Measurements from ENCODE around the gene CEP112. TPM values are rescaled to one million over a fixed set of nuclear protein-coding genes. Genes with fewer than 3 reads are reported as not detected.

Gene CEP112
- total RNA-seq, 1 experiment from 2014 or later, result 5.4 TPM

DNA sequence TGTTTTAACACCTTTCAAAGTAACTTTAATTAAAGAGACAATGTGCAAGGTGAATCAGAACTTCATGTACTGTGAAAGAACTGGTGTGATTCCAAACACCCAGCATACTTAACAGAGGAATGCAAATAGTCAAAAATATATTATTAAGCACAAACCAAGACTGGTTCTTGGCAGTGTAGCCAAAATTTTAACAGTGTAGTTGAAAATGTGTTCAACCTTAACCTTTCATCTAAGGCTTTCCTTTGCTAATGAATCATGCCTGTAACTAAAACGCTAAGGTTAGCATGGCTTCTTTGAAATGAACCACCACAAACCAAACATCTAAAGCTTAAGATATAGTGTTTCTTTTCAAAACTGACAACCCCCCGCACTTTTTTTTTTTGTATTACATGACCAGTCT lies 484.2 kb downstream of the CEP112 start:
- H3K4me1 Mint-ChIP-seq (ENCODE audit: low read depth, unreplicated experiment), result no peaks in the 10 kb centered on the region
- no peaks in the 10 kb centered on the region for H3K9me3 Mint-ChIP-seq (ENCODE audit: low read depth, unreplicated experiment)
- no peak overlapping the region for H3K4me3 Mint-ChIP-seq (ENCODE audit: low read depth, unreplicated experiment)
- CTCF ChIA-PET, result no interaction called here
- no peak overlapping the region for H3K27ac Mint-ChIP-seq (ENCODE audit: unreplicated experiment)
- no TSS peak for BruUV-seq (replicated peaks)
- TF ChIP-seq, protein P1, sequence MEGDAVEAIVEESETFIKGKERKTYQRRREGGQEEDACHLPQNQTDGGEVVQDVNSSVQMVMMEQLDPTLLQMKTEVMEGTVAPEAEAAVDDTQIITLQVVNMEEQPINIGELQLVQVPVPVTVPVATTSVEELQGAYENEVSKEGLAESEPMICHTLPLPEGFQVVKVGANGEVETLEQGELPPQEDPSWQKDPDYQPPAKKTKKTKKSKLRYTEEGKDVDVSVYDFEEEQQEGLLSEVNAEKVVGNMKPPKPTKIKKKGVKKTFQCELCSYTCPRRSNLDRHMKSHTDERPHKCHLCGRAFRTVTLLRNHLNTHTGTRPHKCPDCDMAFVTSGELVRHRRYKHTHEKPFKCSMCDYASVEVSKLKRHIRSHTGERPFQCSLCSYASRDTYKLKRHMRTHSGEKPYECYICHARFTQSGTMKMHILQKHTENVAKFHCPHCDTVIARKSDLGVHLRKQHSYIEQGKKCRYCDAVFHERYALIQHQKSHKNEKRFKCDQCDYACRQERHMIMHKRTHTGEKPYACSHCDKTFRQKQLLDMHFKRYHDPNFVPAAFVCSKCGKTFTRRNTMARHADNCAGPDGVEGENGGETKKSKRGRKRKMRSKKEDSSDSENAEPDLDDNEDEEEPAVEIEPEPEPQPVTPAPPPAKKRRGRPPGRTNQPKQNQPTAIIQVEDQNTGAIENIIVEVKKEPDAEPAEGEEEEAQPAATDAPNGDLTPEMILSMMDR (IDR thresholded peaks at IDR 0.05; ENCODE audit: unreplicated experiment), result no peak
- H3K36me3 Mint-ChIP-seq (ENCODE audit: insufficient read depth, unreplicated experiment), result no peaks in the 10 kb centered on the region
- intact Hi-C loops (cut with micrococcal nuclease; ENCODE audit: unreplicated experiment), result no loop called here
- H3K27me3 Mint-ChIP-seq (ENCODE audit: unreplicated experiment), result peaks cover 32% of the 10 kb centered on the region
- DNase-seq, result no peak

DNA sequence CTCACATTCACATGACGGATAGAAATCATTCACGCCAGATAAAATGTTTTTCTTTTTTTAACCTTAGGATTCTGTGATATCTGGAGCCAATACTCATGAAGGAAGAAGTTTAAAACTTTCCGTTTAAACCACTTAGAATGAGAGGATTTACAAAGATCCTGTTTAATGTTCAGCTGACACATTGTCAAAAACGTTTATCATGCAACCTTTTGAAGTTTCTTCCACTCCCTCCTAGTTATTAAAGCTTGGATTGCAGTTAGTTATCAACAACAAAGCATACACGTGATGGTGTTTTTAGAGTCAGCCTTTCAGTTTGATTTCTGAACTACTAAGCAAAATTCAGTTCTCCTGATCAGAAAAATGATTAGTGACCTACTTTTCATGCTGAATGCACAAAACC lies 487.2 kb downstream of the CEP112 start:
- DNase-seq, result no peak
- Mint-ChIP-seq H3K36me3 (ENCODE audit: insufficient read depth, unreplicated experiment) (no peaks in the 10 kb centered on the region), H3K9me3 (ENCODE audit: low read depth, unreplicated experiment) (peaks cover 5% of the 10 kb centered on the region), H3K4me3 (ENCODE audit: low read depth, unreplicated experiment) (no peak overlapping the region), H3K27me3 (ENCODE audit: unreplicated experiment) (peaks cover 58% of the 10 kb centered on the region), H3K4me1 (ENCODE audit: low read depth, unreplicated experiment) (no peaks in the 10 kb centered on the region), H3K27ac (ENCODE audit: unreplicated experiment) (no peak overlapping the region)
- BruUV-seq (replicated peaks), result no TSS peak
- TF ChIP-seq, protein P1 (IDR thresholded peaks at IDR 0.05; ENCODE audit: unreplicated experiment), result no peak
- intact Hi-C loops (cut with micrococcal nuclease; ENCODE audit: unreplicated experiment), result no loop called here
- CTCF ChIA-PET, result no interaction called here

- no peak for DNase-seq
- BruUV-seq (replicated peaks), result no TSS peak
- no peaks in the 10 kb centered on the region for H3K36me3 Mint-ChIP-seq (ENCODE audit: insufficient read depth, unreplicated experiment)
- CTCF ChIA-PET, result no interaction called here
- TF ChIP-seq, protein P1 (IDR thresholded peaks at IDR 0.05; ENCODE audit: unreplicated experiment), result no peak
- H3K4me3 Mint-ChIP-seq (ENCODE audit: low read depth, unreplicated experiment), result no peak overlapping the region
- intact Hi-C loops (cut with micrococcal nuclease; ENCODE audit: unreplicated experiment), result no loop called here
- peaks cover 67% of the 10 kb centered on the region for H3K27me3 Mint-ChIP-seq (ENCODE audit: unreplicated experiment)
- peaks cover 5% of the 10 kb centered on the region for H3K9me3 Mint-ChIP-seq (ENCODE audit: low read depth, unreplicated experiment)
- H3K27ac Mint-ChIP-seq (ENCODE audit: unreplicated experiment), result no peak overlapping the region
- H3K4me1 Mint-ChIP-seq (ENCODE audit: low read depth, unreplicated experiment), result no peaks in the 10 kb centered on the region
Observed at GRCh38 chr17:65703891-65704290, 488.0 kb downstream of the CEP112 start.

DNA sequence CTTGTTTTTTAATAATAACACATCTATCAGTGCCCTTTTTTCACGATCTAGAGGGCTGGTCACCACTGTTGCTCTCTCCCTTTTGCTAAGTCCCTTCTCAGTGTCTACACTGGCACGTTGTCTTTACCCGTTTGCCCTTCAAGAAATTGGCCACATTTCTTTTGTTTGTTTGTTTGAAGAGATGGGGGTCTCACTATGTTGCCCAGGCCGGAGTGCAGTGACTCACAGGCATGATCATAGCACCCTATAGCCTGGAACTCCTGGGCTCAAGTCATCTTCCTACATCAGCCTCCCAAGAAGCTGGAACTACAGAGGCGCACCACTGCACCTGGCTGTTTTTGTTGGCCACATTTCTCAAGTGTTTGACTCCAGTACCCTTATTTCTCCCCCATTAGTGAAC lies 492.5 kb downstream of the CEP112 start:
- TF ChIP-seq, protein P1 (IDR thresholded peaks at IDR 0.05; ENCODE audit: unreplicated experiment), result no peak
- DNase-seq, result no peak
- Mint-ChIP-seq H3K36me3 (ENCODE audit: insufficient read depth, unreplicated experiment) (no peaks in the 10 kb centered on the region), H3K27ac (ENCODE audit: unreplicated experiment) (no peak overlapping the region), H3K27me3 (ENCODE audit: unreplicated experiment) (peaks cover 44% of the 10 kb centered on the region), H3K4me1 (ENCODE audit: low read depth, unreplicated experiment) (no peaks in the 10 kb centered on the region), H3K4me3 (ENCODE audit: low read depth, unreplicated experiment) (no peak overlapping the region), H3K9me3 (ENCODE audit: low read depth, unreplicated experiment) (peaks cover 5% of the 10 kb centered on the region)
- intact Hi-C loops (cut with micrococcal nuclease; ENCODE audit: unreplicated experiment), result no loop called here
- CTCF ChIA-PET, result no interaction called here
- no TSS peak for BruUV-seq (replicated peaks)

Data from Calu3 (cell line).